ENCODE results near the gene GPR137. TPM values are rescaled to one million over a fixed set of nuclear protein-coding genes. Genes with fewer than 3 reads are reported as not detected.

The GPR137 gene
- total and polyA plus RNA-seq, 10 of the 15 experiments (the other 5 are each of a cell fraction or from before 2014, with no cell fraction given), result 0.37 to 29.2 (median 13.8) TPM

GRCh38 chr11:64317325-64317960 lies 31.8 kb downstream of the GPR137 start, which contains the start of gene TRMT112 (continued):
- TF ChIP-seq KAT2A (conservative IDR thresholded peaks at IDR 0.05; ENCODE audit: control insufficient read depth, low read depth, low read length) (no peak), ZNF207 (IDR thresholded peaks at IDR 0.05; ENCODE audit: borderline replicate concordance) (no peak), NR2C1 (IDR thresholded peaks at IDR 0.05) (peak; percentile 59), DPF2 (IDR thresholded peaks at IDR 0.05) (peak; percentile 27; the same call in 1 of the 2 replicates), HDGF (IDR thresholded peaks at IDR 0.05) (peak; percentile 18; the same call in 1 of the 2 replicates), SP1 (IDR thresholded peaks at IDR 0.05; ENCODE audit: low read depth, low read length) (peak; percentile 62), CHD4 (IDR thresholded peaks at IDR 0.05) (no peak), BHLHE40 (IDR thresholded peaks at IDR 0.05; ENCODE audit: borderline replicate concordance in 1 of 2, low read depth in 2 of 2, low read length in 1 of 2) (peak; percentile 94 to 96), PBX3 (IDR thresholded peaks at IDR 0.05; ENCODE audit: insufficient replicate concordance, low read depth, low read length) (no peak), RELA (IDR thresholded peaks at IDR 0.05; ENCODE audit: borderline replicate concordance, partially characterized antibody) (no peak), CBFB (IDR thresholded peaks at IDR 0.05; ENCODE audit: low read depth) (peak; percentile 79), NBN (IDR thresholded peaks at IDR 0.05) (0 out of 2 replicates have a peak, but pooled peaks have one; percentile 27), RAD51 (IDR thresholded peaks at IDR 0.05) (peak; percentile 93), POLR2A (IDR thresholded peaks at IDR 0.05; ENCODE audit: low read depth, low read length) (peak; percentile 93), MYB (IDR thresholded peaks at IDR 0.05; ENCODE audit: borderline replicate concordance, low read depth, low read length) (no peak)
